Measurements from ENCODE around the gene VWA8.
"Not testable (repeated sequence)": the region's sequence is repeated elsewhere in the genome, so short reads cannot be mapped to it uniquely, and the experiment has no call there.

Gene VWA8

GRCh38 chr13:41919741-41920487, 41.0 kb downstream of the VWA8 start:
- no peak for DNase-seq

GRCh38 chr13:41919031-41919740, 41.7 kb downstream of the VWA8 start:
- peak in 1 of 14 donors; percentile 86 for DNase-seq

- no peak for DNase-seq
These were observed 43.3 kb downstream of the VWA8 start for GRCh38 chr13:41917641-41918040.

GRCh38 chr13:41916173-41916954, 44.5 kb downstream of the VWA8 start:
- DNase-seq, result peak in 1 of 14 donors; percentile 8

GRCh38 chr13:41915081-41915480, 45.8 kb downstream of the VWA8 start:
- no peak for DNase-seq

GRCh38 chr13:41914552-41914951, 46.4 kb downstream of the VWA8 start:
- no peak for DNase-seq

DNA sequence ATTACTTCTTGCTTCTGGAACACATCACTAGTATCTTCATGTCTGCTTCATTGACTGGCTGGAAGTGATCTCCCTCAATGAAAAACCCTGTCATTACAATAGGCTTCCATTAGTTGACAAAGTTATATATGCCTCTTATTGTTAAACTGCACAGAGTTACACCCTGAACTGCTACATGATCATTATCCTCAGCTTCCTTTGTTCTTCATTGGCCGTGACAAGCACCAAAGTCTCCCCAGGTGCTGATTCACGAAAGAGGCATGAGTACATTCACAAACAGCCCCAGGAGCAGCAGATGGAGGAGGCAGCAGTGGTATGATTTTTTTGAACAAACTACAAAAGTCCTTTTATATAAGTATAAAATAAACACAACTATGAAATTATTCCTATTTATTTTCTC, 51.4 kb downstream of the VWA8 start:
- DNase-seq, result no peak

DNA sequence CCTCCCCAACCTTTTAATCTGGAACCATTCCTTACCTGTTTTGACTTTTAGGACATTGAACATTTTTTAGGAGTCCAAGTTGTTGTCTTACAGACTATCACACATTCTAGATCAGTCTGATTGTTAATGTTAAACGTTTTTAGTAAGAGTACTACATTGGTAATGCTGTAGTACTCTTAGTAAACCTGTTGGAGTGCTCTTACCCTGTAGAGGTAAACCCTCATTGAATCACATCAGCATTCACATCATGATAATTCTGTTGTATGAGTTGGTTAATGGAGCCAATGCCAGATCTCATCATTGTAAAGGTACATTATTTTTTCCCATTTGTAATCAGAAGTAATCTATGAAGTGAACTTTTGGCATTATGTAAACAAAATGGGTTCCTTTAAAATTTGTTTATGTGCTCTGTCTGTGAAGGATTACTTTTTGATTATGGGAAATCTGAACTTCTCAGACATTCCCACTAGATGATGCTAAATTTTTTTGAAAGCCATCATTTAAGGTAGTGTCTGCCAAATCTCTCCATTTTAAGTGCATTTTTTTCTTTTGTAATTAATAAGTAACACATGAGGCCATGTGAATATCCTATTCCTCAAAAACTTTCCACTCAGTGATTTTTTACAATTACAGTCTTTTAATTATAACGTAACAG, 55.2 kb downstream of the VWA8 start:
- no peak for DNase-seq

DNA sequence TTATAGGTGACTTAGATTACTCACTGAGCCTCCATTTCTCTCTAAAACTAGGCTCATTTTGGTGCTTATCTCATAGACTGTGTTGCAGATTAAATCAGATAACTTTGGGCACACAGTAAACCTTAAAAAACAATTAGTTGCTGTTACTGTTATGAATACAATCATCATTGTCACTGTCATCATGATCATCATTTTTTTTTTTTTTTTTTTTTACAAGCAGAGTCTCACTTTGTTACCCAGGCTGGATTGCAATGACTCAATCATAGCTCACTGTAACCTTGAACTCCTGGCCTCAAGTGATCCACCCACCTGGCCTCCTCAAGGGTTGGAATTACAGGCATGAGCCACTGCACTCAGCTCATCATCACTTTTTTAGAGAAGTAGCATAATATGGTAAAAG, 60.0 kb downstream of the VWA8 start:
- DNase-seq, result no peak

- DNase-seq, result not testable (repeated sequence)
These were observed 62.5 kb downstream of the VWA8 start for GRCh38 chr13:41898411-41898810.

GRCh38 chr13:41897126-41897525, 63.8 kb downstream of the VWA8 start:
- no peak for DNase-seq

- DNase-seq, result no peak
These were observed 65.4 kb downstream of the VWA8 start for GRCh38 chr13:41895478-41895877.

- DNase-seq, result no peak
These were observed 69.8 kb downstream of the VWA8 start for GRCh38 chr13:41891119-41891518.

DNA sequence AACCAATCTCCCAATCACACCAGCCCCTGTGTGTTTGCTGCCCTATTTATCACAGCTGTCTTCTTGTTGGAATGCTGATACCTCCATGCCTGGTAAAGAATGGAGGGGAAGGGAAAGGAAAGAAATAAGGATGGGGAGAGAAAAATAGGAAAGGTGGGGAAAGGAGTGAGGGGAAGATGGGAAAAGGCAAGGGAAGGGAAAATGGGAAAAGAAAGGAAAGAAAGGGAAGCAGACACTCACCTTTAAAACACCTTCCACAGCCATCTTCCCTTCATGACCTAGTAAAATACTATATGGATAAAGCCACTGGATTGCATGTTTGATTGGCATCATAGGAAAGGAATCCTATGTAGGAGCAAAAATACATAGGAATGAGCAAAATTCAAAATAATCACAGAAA, 77.8 kb downstream of the VWA8 start:
- no peak for DNase-seq

GRCh38 chr13:41881890-41882289, 79.0 kb downstream of the VWA8 start:
- DNase-seq, result not testable (repeated sequence)

DNA sequence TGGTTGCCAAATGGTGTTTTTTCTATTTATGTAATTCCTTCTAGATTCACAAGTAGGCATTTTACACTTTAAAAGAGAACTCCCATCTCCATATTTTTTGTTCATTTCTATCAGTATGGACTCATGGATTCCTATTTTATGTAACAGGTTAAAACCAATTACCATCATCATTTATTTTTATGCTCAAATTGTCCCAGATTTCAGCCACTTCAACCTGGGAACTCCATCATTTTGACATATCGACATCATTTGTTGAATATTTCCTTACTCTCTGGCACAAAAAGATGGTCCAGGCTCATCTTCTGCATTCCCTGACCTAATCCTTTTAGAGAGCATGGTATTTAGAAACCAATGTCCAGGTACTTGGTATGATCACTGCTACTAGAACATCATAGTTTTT, 79.9 kb downstream of the VWA8 start:
- DNase-seq, result no peak

- DNase-seq, result peak in 1 of 14 donors; percentile 1
These were observed 96.3 kb downstream of the VWA8 start for GRCh38 chr13:41864658-41865057.

DNA sequence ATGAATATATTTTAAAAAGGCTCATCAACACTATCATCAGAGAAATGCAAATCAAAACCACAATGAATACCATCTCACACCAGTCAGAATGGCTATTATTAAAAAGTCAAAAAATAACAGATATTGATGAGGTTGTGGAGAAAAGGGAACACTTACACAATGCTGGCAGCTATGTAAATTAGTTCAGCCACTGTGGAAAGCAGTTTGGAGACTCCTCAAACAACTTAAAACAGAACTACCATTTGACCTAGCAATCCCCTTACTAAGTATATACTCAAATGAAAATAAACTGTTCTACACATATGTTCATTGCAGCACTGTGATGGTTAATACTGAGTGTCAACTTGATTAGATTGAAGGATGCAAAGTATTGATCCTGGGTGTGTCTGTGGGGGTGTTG, 98.2 kb downstream of the VWA8 start:
- DNase-seq, result not testable (repeated sequence)

GRCh38 chr13:41859565-41859964, 101.3 kb downstream of the VWA8 start:
- DNase-seq, result no peak

GRCh38 chr13:41858780-41859179, 102.1 kb downstream of the VWA8 start:
- no peak for DNase-seq

DNA sequence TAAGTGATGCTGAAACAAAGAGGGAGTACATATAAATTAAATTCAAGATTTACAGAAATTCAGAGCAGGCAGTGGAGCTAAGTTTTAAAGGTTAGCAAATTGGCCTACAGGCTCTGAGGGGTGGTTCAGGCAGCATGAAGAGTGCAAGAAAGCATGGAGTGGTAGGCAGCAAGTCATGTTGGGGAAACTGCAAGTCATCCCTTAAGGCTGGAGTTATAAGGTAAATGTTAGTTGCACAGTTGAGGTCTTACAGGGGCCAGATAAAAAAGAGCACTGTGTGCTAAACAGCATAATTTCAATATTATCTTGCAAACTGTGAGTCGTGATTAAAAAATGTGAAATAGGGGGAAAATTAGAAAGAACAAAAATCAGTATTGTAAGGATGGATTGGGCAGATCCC, 106.2 kb downstream of the VWA8 start:
- no peak for DNase-seq

DNA sequence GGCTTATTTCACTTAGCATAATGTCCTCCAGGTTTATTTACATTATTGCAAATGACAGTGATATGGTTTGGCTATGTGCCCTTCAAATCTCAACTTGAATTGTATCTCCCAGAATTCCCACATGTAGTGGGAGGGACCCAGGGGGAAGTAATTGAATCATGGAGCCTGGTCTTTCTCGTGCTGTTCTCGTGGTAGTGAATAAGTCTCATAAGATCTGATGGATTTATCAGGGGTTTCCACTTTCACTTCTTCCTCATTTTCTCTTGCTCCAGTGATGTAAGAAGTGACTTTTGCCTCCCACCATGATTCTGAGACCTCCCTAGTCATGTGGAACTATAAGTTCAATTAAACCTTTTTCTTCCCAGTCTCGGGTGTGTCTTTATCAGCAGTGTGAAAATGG, 109.6 kb downstream of the VWA8 start:
- no peak for DNase-seq
